Astrocyte of the cerebellum (primary cell): ENCODE measurements around the gene B3GAT2.
"Not testable (repeated sequence)": the region's sequence is repeated elsewhere in the genome, so short reads cannot be mapped to it uniquely, and the experiment has no call there.

ENCODE experiments used
- DNase-seq: peaks from one replicate; pipeline ENCODE4 v3.0.0-alpha.2; 2011; ENCODE audit warnings: low read depth
- H3K4me3 ChIP-seq: 2 replicates; pipeline ENCODE4 v1.5.1; 2011; ENCODE audit warnings: mild to moderate bottlenecking, low read depth, low read length, moderate library complexity
- CTCF ChIP-seq: IDR thresholded peaks from 2 replicates; pipeline ENCODE4 v1.5.1; 2012; ENCODE audit warnings: low read length, low read depth, moderate library complexity, mild to moderate bottlenecking; ENCODE audit errors: missing control alignments
- in situ Hi-C: cut with HindIII; loops from 2 replicates; pipeline ENCODE4 v1.10.0; 2017; ENCODE audit warnings: low sequenced_read_pairs

B3GAT2 gene

GRCh38 chr6:70954750-70955149 is 2.1 kb downstream of the B3GAT2 start:
- in situ Hi-C loops, result no loop called here
- H3K4me3 ChIP-seq, result no peak overlapping the region
- TF ChIP-seq CTCF, result no peak
- no peak for DNase-seq

GRCh38 chr6:70954176-70954575 is 2.7 kb downstream of the B3GAT2 start:
- DNase-seq, result no peak
- no peak overlapping the region for H3K4me3 ChIP-seq
- in situ Hi-C loops, result no loop called here
- no peak for TF ChIP-seq CTCF

- H3K4me3 ChIP-seq, result no peak overlapping the region
- no peak for DNase-seq
- no peak for TF ChIP-seq CTCF
- in situ Hi-C loops, result no loop called here
Observed at GRCh38 chr6:70952608-70953165, 4.2 kb downstream of the B3GAT2 start.

GRCh38 chr6:70944321-70944720 is 12.5 kb downstream of the B3GAT2 start:
- in situ Hi-C loops, DNase-seq, H3K4me3 ChIP-seq: not testable (repeated sequence)

GRCh38 chr6:70933853-70934252 is 23.0 kb downstream of the B3GAT2 start:
- no peak for TF ChIP-seq CTCF
- no peak for DNase-seq
- H3K4me3 ChIP-seq, result no peak overlapping the region
- in situ Hi-C loops, result no loop called here

- H3K4me3 ChIP-seq, result no peak overlapping the region
- no peak for TF ChIP-seq CTCF
- DNase-seq, result no peak
- in situ Hi-C loops, result no loop called here
Observed at GRCh38 chr6:70905742-70906141, 51.1 kb downstream of the B3GAT2 start.

- in situ Hi-C loops, result no loop called here
- TF ChIP-seq CTCF, result no peak
- DNase-seq, result no peak
Observed at GRCh38 chr6:70903665-70904452, 53.0 kb downstream of the B3GAT2 start.

More at GRCh38 chr6:70903665-70904452, 53.0 kb downstream of the B3GAT2 start:
- no peak overlapping the region for H3K4me3 ChIP-seq
